ENCODE measurements around the gene CDS1.

- TF ChIP-seq POLR2AphosphoS5 (IDR thresholded peaks at IDR 0.05; ENCODE audit: low read depth, low read length) (no peak), TAF1 (IDR thresholded peaks at IDR 0.05; ENCODE audit: borderline replicate concordance, insufficient read depth, low read length) (no peak), REST (IDR thresholded peaks at IDR 0.05; ENCODE audit: insufficient read depth in 1 of 2, low read depth in 2 of 2, low read length in 2 of 2) (no peak), SIN3A (IDR thresholded peaks at IDR 0.05; ENCODE audit: borderline replicate concordance, insufficient read depth, low read length) (no peak)
Observed at GRCh38 chr4:84578540-84579402, 4.2 kb upstream of the CDS1 start.
